ENCODE measurements around the gene AKAP5. TPM values are rescaled to one million over a fixed set of nuclear protein-coding genes. Genes with fewer than 3 reads are reported as not detected.

The AKAP5 gene
- total and polyA plus RNA-seq, 8 donors = 0.04 to 0.37 (median 0.16) TPM

GRCh38 chr14:64419003-64419402 is 46.3 kb upstream of the AKAP5 start:
- intact Hi-C loops (cut with DNase I) = no loop called here
- H3K9me3 ChIP-seq = no peaks in the 10 kb centered on the region
- peaks cover 3 to 21% (median 14%) of the 10 kb centered on the region in 3 donors for H3K36me3 ChIP-seq
- no peaks in the 10 kb centered on the region for H3K27me3 ChIP-seq
- H3K27ac ChIP-seq = no peak overlapping the region
- FAIRE-seq = no peak
- 86 to 88% methylated on average over 7 of the region's 7 CpGs for WGBS, 2 donors
- no peaks in the 10 kb centered on the region for H3K4me1 ChIP-seq
- no peak for DNase-seq
- ATAC-seq = no peak
- no peak for TF ChIP-seq CTCF (IDR thresholded peaks at IDR 0.05)
- no peak overlapping the region for H3K4me3 ChIP-seq

GRCh38 chr14:64421166-64421565 is 44.1 kb upstream of the AKAP5 start:
- WGBS, 2 donors = 68 to 77% methylated on average over 8 of the region's 8 CpGs
- Histone ChIP-seq H3K4me3 (no peak overlapping the region), H3K27ac (no peak overlapping the region), H3K9me3 (no peaks in the 10 kb centered on the region), H3K36me3 (peaks cover 3 to 18% (median 17%) of the 10 kb centered on the region in 3 donors), H3K4me1 (no peaks in the 10 kb centered on the region), H3K27me3 (no peaks in the 10 kb centered on the region)
- FAIRE-seq = no peak
- no peak for ATAC-seq
- TF ChIP-seq CTCF (IDR thresholded peaks at IDR 0.05) = no peak
- intact Hi-C loops (cut with DNase I) = no loop called here
- DNase-seq = no peak

- FAIRE-seq (no peak), ATAC-seq (no peak)
Observed at GRCh38 chr14:64422005-64422404, 43.3 kb upstream of the AKAP5 start.

GRCh38 chr14:64422756-64423155 is 42.5 kb upstream of the AKAP5 start:
- TF ChIP-seq CTCF (IDR thresholded peaks at IDR 0.05) = no peak
- Histone ChIP-seq H3K4me1 (no peaks in the 10 kb centered on the region), H3K27me3 (no peaks in the 10 kb centered on the region), H3K36me3 (peaks cover 3 to 33% (median 18%) of the 10 kb centered on the region in 3 donors), H3K27ac (no peak overlapping the region), H3K4me3 (no peak overlapping the region), H3K9me3 (no peaks in the 10 kb centered on the region)
- intact Hi-C loops (cut with DNase I) = no loop called here
- ATAC-seq = no peak
- 91 to 94% methylated on average over 7 of the region's 7 CpGs for WGBS, 2 donors
- no peak for FAIRE-seq
- no peak for DNase-seq

More at GRCh38 chr14:64422005-64422404, 43.3 kb upstream of the AKAP5 start:
- TF ChIP-seq CTCF (IDR thresholded peaks at IDR 0.05) = no peak
- Histone ChIP-seq H3K27ac (no peak overlapping the region), H3K36me3 (peaks cover 3 to 26% (median 18%) of the 10 kb centered on the region in 3 donors), H3K9me3 (no peaks in the 10 kb centered on the region), H3K27me3 (no peaks in the 10 kb centered on the region), H3K4me1 (no peaks in the 10 kb centered on the region), H3K4me3 (no peak overlapping the region)
- DNase-seq = no peak
- intact Hi-C loops (cut with DNase I) = no loop called here
- 97 to 100% methylated on average over 1 of the region's 1 CpG for WGBS, 2 donors

- intact Hi-C loops (cut with DNase I) = no loop called here
- Histone ChIP-seq H3K4me3 (no peak overlapping the region), H3K4me1 (no peaks in the 10 kb centered on the region), H3K27ac (no peak overlapping the region), H3K27me3 (no peaks in the 10 kb centered on the region), H3K36me3 (peaks cover 0 to 33% (median 13%) of the 10 kb centered on the region in 3 donors), H3K9me3 (no peaks in the 10 kb centered on the region)
- DNase-seq (no peak), ATAC-seq (no peak), FAIRE-seq (no peak)
- WGBS, 2 donors = 96 to 97% methylated on average over 6 of the region's 6 CpGs
- no peak for TF ChIP-seq CTCF (IDR thresholded peaks at IDR 0.05)
Observed at GRCh38 chr14:64423987-64424386, 41.3 kb upstream of the AKAP5 start.

Data from pancreas (tissue), 10 donors.